Measurements from ENCODE around the gene PLA2G4E. TPM values are rescaled to one million over a fixed set of nuclear protein-coding genes. Genes with fewer than 3 reads are reported as not detected.

The PLA2G4E gene
- total and polyA plus RNA-seq, 9 of the 15 experiments (the other 6 are each of a cell fraction or from before 2014, with no cell fraction given): 0.03 TPM; not detected in 8

DNA sequence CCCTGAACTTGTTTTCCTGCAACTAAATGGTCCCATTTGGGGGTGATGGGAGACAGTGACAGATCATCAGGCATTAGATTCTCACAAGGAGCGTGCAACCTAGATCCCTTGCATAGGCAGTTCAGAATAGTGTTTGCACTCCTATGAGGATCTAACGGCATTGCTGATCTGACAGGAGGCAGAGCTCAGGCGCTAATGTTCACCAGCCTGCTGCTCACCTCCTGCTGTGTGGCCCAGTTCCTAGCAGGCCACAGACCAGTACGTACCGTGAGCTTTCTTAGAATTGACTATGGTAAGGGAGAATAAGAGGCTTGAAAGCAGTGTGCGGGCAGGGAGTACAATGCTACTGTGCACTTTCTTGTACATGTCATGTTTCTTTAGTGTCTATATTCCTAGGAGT is 17.6 kb upstream of the PLA2G4E start (continued):
- TF ChIP-seq, protein P1, sequence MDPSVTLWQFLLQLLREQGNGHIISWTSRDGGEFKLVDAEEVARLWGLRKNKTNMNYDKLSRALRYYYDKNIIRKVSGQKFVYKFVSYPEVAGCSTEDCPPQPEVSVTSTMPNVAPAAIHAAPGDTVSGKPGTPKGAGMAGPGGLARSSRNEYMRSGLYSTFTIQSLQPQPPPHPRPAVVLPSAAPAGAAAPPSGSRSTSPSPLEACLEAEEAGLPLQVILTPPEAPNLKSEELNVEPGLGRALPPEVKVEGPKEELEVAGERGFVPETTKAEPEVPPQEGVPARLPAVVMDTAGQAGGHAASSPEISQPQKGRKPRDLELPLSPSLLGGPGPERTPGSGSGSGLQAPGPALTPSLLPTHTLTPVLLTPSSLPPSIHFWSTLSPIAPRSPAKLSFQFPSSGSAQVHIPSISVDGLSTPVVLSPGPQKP (CRISPR knock-in tag; IDR thresholded peaks at IDR 0.05): no peak
- TF ChIP-seq RFX7 (CRISPR knock-in tag; IDR thresholded peaks at IDR 0.05): no peak

DNA sequence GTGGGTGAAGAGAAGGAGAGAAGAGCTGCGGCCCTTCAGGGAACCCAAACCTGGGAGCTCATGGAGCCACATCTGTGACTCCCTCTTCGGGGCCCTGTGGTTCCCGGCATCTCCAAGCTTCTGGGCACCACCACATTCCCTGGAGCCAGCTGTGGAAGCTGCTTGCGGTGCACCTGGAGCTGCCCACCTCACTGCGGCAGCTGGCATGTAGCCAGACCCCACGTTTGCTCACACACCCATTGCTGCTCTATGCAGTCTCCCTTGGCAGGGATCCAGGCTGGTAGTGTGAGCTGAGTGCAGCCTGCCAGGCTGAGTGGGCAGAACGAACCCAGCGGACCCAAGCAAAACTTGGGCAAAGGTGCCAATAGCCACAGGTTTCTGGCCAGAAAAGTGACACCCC is 16.8 kb upstream of the PLA2G4E start:
- H3K9ac ChIP-seq (ENCODE audit: insufficient read depth in 1 of 2, low read depth in 2 of 2, low read length in 2 of 2): no peak overlapping the region
- TF ChIP-seq NFIC (IDR thresholded peaks at IDR 0.05): peak; percentile 62
- TF ChIP-seq ESRRA (IDR thresholded peaks at IDR 0.05; ENCODE audit: borderline replicate concordance, low read depth): no peak
- CTCF ChIA-PET (ENCODE audit: low intra/inter-chr PET ratio): no interaction called here
- H3K27me3 ChIP-seq (ENCODE audit: control insufficient read depth in 2 of 2, insufficient read depth in 2 of 2, low read length in 2 of 2): peaks cover 31 to 41% of the 10 kb centered on the region in 2 experiments; a peak in 3 of 5 replicates
- H3K4me1 ChIP-seq (replicated peaks in 1 of 2; ENCODE audit: control insufficient read depth in 2 of 2, insufficient read depth in 2 of 2, low read length in 2 of 2): peaks cover 0 to 11% of the 10 kb centered on the region in 2 experiments; a peak in 1 of 5 replicates
- DNase-seq (ENCODE audit: extremely low read depth in 1 of 4, low spot score in 3 of 4) (no peak), ATAC-seq (no peak), FAIRE-seq (no peak)
- POLR2A ChIA-PET: interaction anchor here (0.6 kb wide), 2 partner anchors 14 to 660 kb away, joined by 3 read pairs; no protein-coding TSS in a partner anchor
- no peak overlapping the region for H2AFZ ChIP-seq (ENCODE audit: low read depth, low read length)
- H4K20me1 ChIP-seq (replicated peaks; ENCODE audit: control insufficient read depth, insufficient read depth, low read length): no peaks in the 10 kb centered on the region; the same call in 1 of the 2 replicates
- no peaks in the 10 kb centered on the region for H3K79me2 ChIP-seq (ENCODE audit: control insufficient read depth, insufficient read depth, low read length)
- no peak overlapping the region for H3K27ac ChIP-seq (ENCODE audit: extremely low read depth, low read depth, low read length)
- H3K36me3 ChIP-seq (ENCODE audit: control insufficient read depth, insufficient read depth, low read length): no peaks in the 10 kb centered on the region
- intact Hi-C loops (cut with micrococcal nuclease) (no loop called here), in situ Hi-C loops (cut with MboI) (no loop called here)
- H3K9me1 ChIP-seq (ENCODE audit: control insufficient read depth, insufficient read depth, low read length): no peaks in the 10 kb centered on the region
- no peaks in the 10 kb centered on the region for H3K9me3 ChIP-seq (replicated peaks; ENCODE audit: control insufficient read depth, insufficient read depth, low read depth, low read length)
- no peak overlapping the region for H3K4me3 ChIP-seq
- H3K4me2 ChIP-seq (ENCODE audit: insufficient read depth, low read length): no peak overlapping the region
- 1% methylated on average over 7 of the region's 8 CpGs for WGBS (ENCODE audit: insufficient coverage, low coverage, missing lambda C conversion rate)
- no TSS peak for BruUV-seq (replicated peaks)
